Stomach (tissue), 9 donors: ENCODE measurements around the gene ELMOD3. TPM values are rescaled to one million over a fixed set of nuclear protein-coding genes. Genes with fewer than 3 reads are reported as not detected.

ENCODE experiments used
- DNase-seq, 2 donors: peaks; one replicate each; pipeline versions ENCODE4 v3.0.0 to v3.0.0-alpha.2; 2013 to 2019
- H3K27ac ChIP-seq, 5 donors: fragments of 200-600 bp in 4 of 5; sonication (generic) in 4 of 5; one replicate each; pipeline ENCODE4 v1.5.1; 2013 to 2019; ENCODE audit warnings: mild to moderate bottlenecking in 1 of 5, moderate library complexity in 1 of 5
- H3K27me3 ChIP-seq, 3 donors: fragments of 200-600 bp; sonication (generic); one replicate each; pipeline ENCODE4 v1.5.1; 2017 to 2019; ENCODE audit warnings: mixed run types in 1 of 3
- H3K36me3 ChIP-seq, 4 donors: fragments of 200-600 bp; sonication (generic); 1 replicate in 3 of 4; 2 replicates in 1 of 4; pipeline ENCODE4 v1.5.1; 2016 to 2019
- H3K4me1 ChIP-seq, 4 donors: fragments of 200-600 bp; sonication (generic); one replicate each; pipeline ENCODE4 v1.5.1; 2016 to 2019
- H3K4me3 ChIP-seq, 4 donors: fragments of 200-600 bp; sonication (generic) in 3 of 4; one replicate each; pipeline ENCODE4 v1.5.1; 2016 to 2019; ENCODE audit warnings: mild to moderate bottlenecking in 1 of 4
- H3K9me3 ChIP-seq, 4 donors: fragments of 200-600 bp; sonication (generic); one replicate each; pipeline ENCODE4 v1.5.1; 2016 to 2019
- EP300 ChIP-seq: sonication (generic); formaldehyde crosslinking; IDR thresholded peaks from one replicate; pipeline ENCODE4 v1.6.1; 2017; ENCODE audit warnings: antibody characterized with exemption
- POLR2A ChIP-seq, 4 donors: fragments of 450-650 bp; IDR thresholded peaks; one replicate each; pipeline ENCODE4 v1.6.1; 2016; ENCODE audit warnings: antibody characterized with exemption in 4 of 4, control low read depth in 2 of 4, mild to moderate bottlenecking in 1 of 4, moderate library complexity in 1 of 4
- POLR2AphosphoS5 ChIP-seq, 3 donors: sonication (generic); formaldehyde crosslinking; IDR thresholded peaks; one replicate each; pipeline ENCODE4 v1.6.1; 2016; ENCODE audit warnings: antibody characterized with exemption in 3 of 3
- WGBS, 5 donors: extraction: QIAGEN DNeasy Blood & Tissue Kit in 3 of 5; methylation state at CpG; one replicate each; pipeline versions ENCODE4 v1.1.5 to v1.1.7; 2013 to 2018; 5-methylcytosine and 5-hydroxymethylcytosine counted together
- intact Hi-C: fragments of 100-400 bp; cut with DNase I; formaldehyde crosslinking; loops from one replicate; pipeline ENCODE4 v1.15.1; 2023; ENCODE audit warnings: low total_unique reads
- polyA plus RNA-seq, 3 donors: library from polyadenylated mRNA; stranded (reverse); fragments of 200-250 nt; gene quantifications; one replicate each; pipeline ENCODE4 v1.2.3, GENCODE V29; 2013
- total RNA-seq, 5 donors: library from RNA; depleted of rRNA; stranded (reverse); fragments of >200 nt; gene quantifications; one replicate each; pipeline versions ENCODE4 v1.1.0 to v1.2.3, GENCODE V29; 2014 to 2016
- TF ChIP-seq, protein P1 (sequence below), 7 experiments: fragments of 450-650 bp in 4 of 7; fragments of 200-600 bp in 3 of 7; sonication (generic) in 3 of 7; IDR thresholded peaks; one replicate each; pipeline ENCODE4 v1.5.1; 2016 to 2019; ENCODE audit warnings: antibody characterized with exemption in 7 of 7, control low read depth in 2 of 7, mild to moderate bottlenecking in 1 of 7
- donor health status: healthy with polysubstance abuse.
- donor health status: Bipolar disorder and iron deficiency.
- donor health status: healthy.

The ELMOD3 gene
- total and polyA plus RNA-seq, 8 donors, result 13.4 to 43.8 (median 19.3) TPM

DNA sequence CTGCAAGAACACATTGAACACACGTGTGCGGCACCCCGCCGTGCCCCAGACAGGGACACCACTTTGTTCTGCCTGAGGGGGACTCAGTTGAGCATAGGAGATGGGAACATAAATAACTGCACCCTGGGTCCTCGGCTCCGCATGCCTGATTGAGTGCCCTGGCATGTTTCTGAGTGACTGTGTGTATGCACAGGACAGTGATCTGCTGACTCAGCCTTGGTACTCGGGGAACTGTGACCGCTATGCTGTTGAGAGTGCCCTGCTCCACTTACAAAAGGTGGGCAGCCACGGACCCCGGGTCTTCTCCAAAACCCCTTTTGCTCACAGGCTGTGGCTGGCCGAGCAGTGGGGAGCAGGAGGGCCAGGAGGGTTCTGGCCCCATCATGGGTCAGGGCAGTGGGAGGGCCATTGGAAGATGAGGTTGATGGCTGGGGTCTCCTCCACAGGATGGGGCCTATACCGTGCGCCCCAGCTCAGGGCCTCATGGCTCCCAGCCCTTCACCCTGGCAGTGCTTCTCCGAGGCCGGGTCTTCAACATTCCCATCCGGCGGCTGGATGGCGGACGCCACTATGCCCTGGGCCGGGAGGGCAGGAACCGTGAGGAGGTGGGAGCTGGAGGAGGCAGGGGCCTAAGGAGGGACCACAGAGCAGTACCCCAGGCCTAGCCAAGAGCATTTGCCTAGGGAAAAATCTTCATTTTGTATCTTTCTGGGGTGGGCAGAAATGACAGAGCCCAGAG, 80.8 kb downstream of the ELMOD3 start:
- H3K27me3 ChIP-seq, result no peaks in the 10 kb centered on the region

DNA sequence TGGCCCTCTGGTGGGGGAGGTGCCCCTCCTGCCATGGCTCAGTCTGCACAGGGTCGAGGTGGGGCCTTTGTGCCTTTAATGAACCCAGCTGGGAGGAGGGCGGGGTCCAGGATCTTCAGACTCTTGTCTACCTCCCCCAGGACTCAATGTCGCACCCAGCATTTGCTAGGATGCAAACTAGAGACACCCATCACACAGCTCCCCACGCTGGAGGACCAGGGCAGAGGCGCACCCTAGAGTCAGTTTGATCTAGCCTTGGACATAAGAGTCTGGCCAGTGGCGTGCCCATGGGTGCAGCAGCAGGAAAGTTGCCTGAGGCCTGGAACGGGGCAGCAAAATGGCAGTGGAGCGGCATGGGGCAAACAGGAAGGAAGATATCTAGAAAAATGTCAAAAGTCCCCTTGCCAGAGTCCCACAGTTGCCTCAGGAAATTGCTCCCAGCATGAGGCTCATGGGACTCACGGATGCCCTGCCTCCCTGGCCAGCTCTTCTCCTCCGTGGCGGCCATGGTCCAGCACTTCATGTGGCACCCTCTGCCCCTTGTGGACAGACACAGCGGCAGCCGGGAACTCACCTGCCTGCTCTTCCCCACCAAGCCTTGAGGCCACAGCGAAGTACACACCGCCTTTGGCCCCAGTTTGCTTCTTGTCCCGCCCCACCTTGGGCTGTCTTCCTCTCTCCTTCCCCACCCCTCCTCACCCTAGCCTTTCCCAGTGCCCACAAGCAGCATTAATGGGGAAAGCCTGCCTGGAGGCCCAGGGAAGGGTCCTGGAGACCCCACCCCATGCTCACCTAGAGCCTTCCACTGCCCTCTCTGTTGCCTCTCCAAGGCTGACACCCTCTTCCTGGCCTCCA, 81.6 kb downstream of the ELMOD3 start:
- H3K27me3 ChIP-seq, result no peaks in the 10 kb centered on the region
- H3K4me3 ChIP-seq, result no peak overlapping the region
- H3K9me3 ChIP-seq, result no peaks in the 10 kb centered on the region
- no peak for DNase-seq
- WGBS, 5 donors, result 89 to 98% (median 92%) methylated on average over 15 to 16 of the region's 16 CpGs
- H3K36me3 ChIP-seq, result no peaks in the 10 kb centered on the region
- TF ChIP-seq POLR2A (IDR thresholded peaks at IDR 0.05) (no peak), EP300 (no peak), POLR2AphosphoS5 (IDR thresholded peaks at IDR 0.05) (no peak)
- TF ChIP-seq, protein P1, sequence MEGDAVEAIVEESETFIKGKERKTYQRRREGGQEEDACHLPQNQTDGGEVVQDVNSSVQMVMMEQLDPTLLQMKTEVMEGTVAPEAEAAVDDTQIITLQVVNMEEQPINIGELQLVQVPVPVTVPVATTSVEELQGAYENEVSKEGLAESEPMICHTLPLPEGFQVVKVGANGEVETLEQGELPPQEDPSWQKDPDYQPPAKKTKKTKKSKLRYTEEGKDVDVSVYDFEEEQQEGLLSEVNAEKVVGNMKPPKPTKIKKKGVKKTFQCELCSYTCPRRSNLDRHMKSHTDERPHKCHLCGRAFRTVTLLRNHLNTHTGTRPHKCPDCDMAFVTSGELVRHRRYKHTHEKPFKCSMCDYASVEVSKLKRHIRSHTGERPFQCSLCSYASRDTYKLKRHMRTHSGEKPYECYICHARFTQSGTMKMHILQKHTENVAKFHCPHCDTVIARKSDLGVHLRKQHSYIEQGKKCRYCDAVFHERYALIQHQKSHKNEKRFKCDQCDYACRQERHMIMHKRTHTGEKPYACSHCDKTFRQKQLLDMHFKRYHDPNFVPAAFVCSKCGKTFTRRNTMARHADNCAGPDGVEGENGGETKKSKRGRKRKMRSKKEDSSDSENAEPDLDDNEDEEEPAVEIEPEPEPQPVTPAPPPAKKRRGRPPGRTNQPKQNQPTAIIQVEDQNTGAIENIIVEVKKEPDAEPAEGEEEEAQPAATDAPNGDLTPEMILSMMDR (IDR thresholded peaks at IDR 0.05), result no peak
- intact Hi-C loops, result no loop called here
- H3K27ac ChIP-seq, result peak overlapping the region; percentile 94 to 98 (median 97)
- peaks cover 46 to 71% (median 67%) of the 10 kb centered on the region in 4 donors for H3K4me1 ChIP-seq

More for the DNA sequence above, 80.8 kb downstream of the ELMOD3 start:
- Histone ChIP-seq H3K4me1 (peaks cover 46 to 71% (median 67%) of the 10 kb centered on the region in 4 donors), H3K27ac (peak overlapping the region in 4 of 5 donors; percentile 94 to 98 (median 98)), H3K9me3 (no peaks in the 10 kb centered on the region), H3K4me3 (no peak overlapping the region), H3K36me3 (no peaks in the 10 kb centered on the region)
- WGBS, 5 donors, result 86 to 98% (median 90%) methylated on average over 9 to 21 of the region's 21 CpGs
- no peak for DNase-seq
- TF ChIP-seq POLR2A (IDR thresholded peaks at IDR 0.05) (no peak), POLR2AphosphoS5 (IDR thresholded peaks at IDR 0.05) (no peak)
- TF ChIP-seq, protein P1 (IDR thresholded peaks at IDR 0.05), result no peak
- intact Hi-C loops, result no loop called here

DNA sequence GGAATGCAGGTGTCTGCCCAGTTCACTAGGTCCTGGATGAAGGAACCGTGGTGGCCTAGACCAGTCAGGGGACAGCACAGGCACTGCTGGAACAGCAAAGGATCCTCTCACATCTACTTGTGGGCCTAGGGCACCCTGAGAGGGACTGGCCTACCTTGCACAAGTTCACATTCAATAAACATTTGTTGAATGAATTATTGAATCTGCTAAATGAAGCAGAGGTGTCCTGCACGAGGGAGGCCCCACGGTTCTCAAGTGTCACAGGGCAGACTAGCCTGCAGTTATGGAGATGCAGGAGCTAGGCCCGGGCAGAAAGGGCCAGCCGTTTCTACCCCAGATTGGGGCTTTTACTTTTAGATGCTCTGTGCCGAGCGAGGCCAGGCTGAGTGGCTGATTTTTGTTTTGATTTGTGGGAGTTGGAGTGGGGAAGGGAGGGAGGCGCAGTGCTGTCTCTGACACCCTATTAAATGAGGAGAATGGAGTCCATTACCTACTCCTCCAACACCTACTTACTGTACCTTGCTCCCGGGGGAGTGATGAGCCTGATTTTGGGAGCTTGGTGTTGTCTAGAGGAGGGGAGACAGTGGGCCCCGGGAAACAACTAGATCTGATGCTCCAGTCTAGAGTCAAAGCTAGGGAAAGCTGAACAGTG, 82.4 kb downstream of the ELMOD3 start:
- H3K36me3 ChIP-seq, result no peaks in the 10 kb centered on the region
- H3K4me1 ChIP-seq, result peaks cover 46 to 71% (median 67%) of the 10 kb centered on the region in 4 donors
- WGBS, 5 donors, result 44 to 72% (median 60%) methylated on average over 9 to 10 of the region's 10 CpGs
- TF ChIP-seq POLR2AphosphoS5 (IDR thresholded peaks at IDR 0.05) (no peak), POLR2A (IDR thresholded peaks at IDR 0.05) (no peak), EP300 (no peak)
- TF ChIP-seq, protein P1 (IDR thresholded peaks at IDR 0.05), result no peak
- DNase-seq, result no peak
- H3K4me3 ChIP-seq, result peak overlapping the region in 3 of 4 donors; percentile 31 to 48 (median 48)
- H3K27me3 ChIP-seq, result no peaks in the 10 kb centered on the region
- intact Hi-C loops, result no loop called here
- peak overlapping the region; percentile 94 to 98 (median 97) for H3K27ac ChIP-seq
- no peaks in the 10 kb centered on the region for H3K9me3 ChIP-seq
